Suppressor macrophage treated with lipopolysaccharide for 4 hours (primary cell): ENCODE data around the gene DYNLRB2.

Experiments used
- DNase-seq: peaks from one replicate; pipeline ENCODE4 v3.0.0-alpha.2; 2020

The DYNLRB2 gene

GRCh38 chr16:80554033-80554432 is 13.2 kb downstream of the DYNLRB2 start:
- DNase-seq = no peak

- DNase-seq = no peak
Measured at GRCh38 chr16:80556481-80556880, 15.7 kb downstream of the DYNLRB2 start.

- DNase-seq = no peak
Measured at GRCh38 chr16:80557037-80557436, 16.2 kb downstream of the DYNLRB2 start.

- DNase-seq = no peak
Measured at GRCh38 chr16:80559369-80559768, 18.6 kb downstream of the DYNLRB2 start.

- DNase-seq = no peak
Measured at GRCh38 chr16:80563066-80563465, 22.3 kb downstream of the DYNLRB2 start.

- DNase-seq = no peak
Measured at GRCh38 chr16:80564394-80564793, 23.6 kb downstream of the DYNLRB2 start.

- no peak for DNase-seq
Measured at GRCh38 chr16:80569440-80570105, 28.8 kb downstream of the DYNLRB2 start.

- no peak for DNase-seq
Measured at GRCh38 chr16:80570106-80570478, 29.3 kb downstream of the DYNLRB2 start.

- no peak for DNase-seq
Measured at GRCh38 chr16:80573700-80574120, 32.9 kb downstream of the DYNLRB2 start.

- DNase-seq = no peak
Measured at GRCh38 chr16:80576343-80576912, 35.6 kb downstream of the DYNLRB2 start.

- no peak for DNase-seq
Measured at GRCh38 chr16:80577485-80578280, 36.9 kb downstream of the DYNLRB2 start.

- peak; percentile 37 for DNase-seq
Measured at GRCh38 chr16:80580109-80580832, 39.5 kb downstream of the DYNLRB2 start.

- peak; percentile 91 for DNase-seq
Measured at GRCh38 chr16:80583466-80583865, 42.7 kb downstream of the DYNLRB2 start.

- DNase-seq = no peak
Measured at GRCh38 chr16:80585764-80586163, 45.0 kb downstream of the DYNLRB2 start.

GRCh38 chr16:80586476-80586875 is 45.7 kb downstream of the DYNLRB2 start:
- no peak for DNase-seq

- peak; percentile 80 for DNase-seq
Measured at GRCh38 chr16:80587071-80587470, 46.3 kb downstream of the DYNLRB2 start.

GRCh38 chr16:80591071-80591915 is 50.5 kb downstream of the DYNLRB2 start:
- DNase-seq = peak; percentile 21

GRCh38 chr16:80592273-80592672 is 51.5 kb downstream of the DYNLRB2 start:
- DNase-seq = no peak

- no peak for DNase-seq
Measured at GRCh38 chr16:80594756-80595155, 54.0 kb downstream of the DYNLRB2 start.

- no peak for DNase-seq
Measured at GRCh38 chr16:80596507-80597207, 55.9 kb downstream of the DYNLRB2 start.

GRCh38 chr16:80599466-80599865 is 58.7 kb downstream of the DYNLRB2 start:
- no peak for DNase-seq
